Aorta (tissue), 5 donors: Measurements from ENCODE around the gene DMRT1. TPM values are rescaled to one million over a fixed set of nuclear protein-coding genes. Genes with fewer than 3 reads are reported as not detected.
"Not testable (repeated sequence)": the region's sequence is repeated elsewhere in the genome, so short reads cannot be mapped to it uniquely, and the experiment has no call there.

Experiments used
- ATAC-seq: fragments of 200-7000 bp; cut with Tn5 transposase; one replicate; pipeline ENCODE4 v1.9.1; 2022; ENCODE audit warnings: moderate library complexity; ENCODE audit not compliant: low FRiP score
- DNase-seq, 2 donors: peaks; one replicate each; pipeline ENCODE4 v3.0.0-alpha.2; 2020
- H3K27ac ChIP-seq, 2 donors: one replicate each; pipeline ENCODE4 v1.5.1; 2013; ENCODE audit warnings: low read length in 2 of 2, mild to moderate bottlenecking in 2 of 2, moderate library complexity in 2 of 2, control low read depth in 1 of 2, inconsistent platforms in 1 of 2, low read depth in 1 of 2
- H3K27me3 ChIP-seq, 2 donors: one replicate each; pipeline ENCODE4 v1.6.1; 2013; ENCODE audit warnings: control low read depth in 1 of 2, low read length in 1 of 2, mild to moderate bottlenecking in 1 of 2, moderate library complexity in 1 of 2; ENCODE audit not compliant: insufficient read depth in 2 of 2, control insufficient read depth in 1 of 2
- H3K36me3 ChIP-seq, 2 donors: one replicate each; pipeline ENCODE4 v1.6.1; 2013; ENCODE audit warnings: control low read depth in 1 of 2, low read length in 1 of 2, mild to moderate bottlenecking in 1 of 2; ENCODE audit not compliant: insufficient read depth in 2 of 2, control insufficient read depth in 1 of 2
- H3K4me1 ChIP-seq, 2 donors: one replicate each; pipeline ENCODE4 v1.6.1; 2013; ENCODE audit warnings: low read length in 2 of 2, control low read depth in 1 of 2, mild to moderate bottlenecking in 1 of 2, moderate library complexity in 1 of 2; ENCODE audit not compliant: insufficient read depth in 2 of 2, control insufficient read depth in 1 of 2
- H3K4me3 ChIP-seq, 2 donors: one replicate each; pipeline ENCODE4 v1.5.1; 2013; ENCODE audit warnings: low read length in 2 of 2, control low read depth in 1 of 2, mild to moderate bottlenecking in 1 of 2
- H3K9me3 ChIP-seq: one replicate; pipeline ENCODE4 v1.6.1; 2013; ENCODE audit warnings: mild to moderate bottlenecking, low read length; ENCODE audit not compliant: control insufficient read depth
- WGBS, 2 donors: extraction: QIAGEN DNeasy Blood & Tissue Kit; methylation state at CpG; one replicate each; pipeline ENCODE4 v1.1.7; 2013; 5-methylcytosine and 5-hydroxymethylcytosine counted together
- intact Hi-C, 2 donors: fragments of 100-400 bp; cut with DNase I; formaldehyde crosslinking; loops; one replicate each; pipeline versions ENCODE4 v1.14.2 to v1.15.0; 2022
- polyA plus RNA-seq, 2 donors: library from polyadenylated mRNA; stranded (reverse); fragments of 200-250 nt; gene quantifications; one replicate each; pipeline ENCODE4 v1.2.3, GENCODE V29; 2013
- total RNA-seq, 2 donors: library from RNA; stranded (reverse); fragmentation: NEBNext Ultra II Directional; extraction: Animal tissue kit (Norgen Biotek cat#: 25700); gene quantifications; one replicate each; pipeline ENCODE4 v1.2.1, GENCODE V29; 2021
- donor health status: healthy with polysubstance abuse.
- donor health status: Bipolar disorder and iron deficiency.
- donor health status: DM: no; HTN: no; CAD: no.
- donor health status: DM: no; HTN: no; CAD: no.
- donor health status: DM: yes; HTN: yes; CAD: no.

DMRT1 gene
- total and polyA plus RNA-seq, 4 donors = not detected

GRCh38 chr9:847505-847904, 6.0 kb downstream of the DMRT1 start:
- DNase-seq = no peak
- Histone ChIP-seq H3K4me3 (no peak overlapping the region), H3K36me3 (no peaks in the 10 kb centered on the region), H3K27ac (no peak overlapping the region), H3K9me3 (no peaks in the 10 kb centered on the region), H3K27me3 (peaks cover 0 to 2% of the 10 kb centered on the region in 2 donors), H3K4me1 (no peaks in the 10 kb centered on the region)
- 65 to 90% methylated on average over 6 of the region's 6 CpGs for WGBS, 2 donors
- intact Hi-C loops = no loop called here
- ATAC-seq = no peak

- Histone ChIP-seq H3K27me3 (no peaks in the 10 kb centered on the region), H3K9me3 (no peaks in the 10 kb centered on the region)
Observed at GRCh38 chr9:849431-849830, 7.9 kb downstream of the DMRT1 start.

GRCh38 chr9:852539-852938, 11.0 kb downstream of the DMRT1 start:
- H3K27me3 ChIP-seq = no peaks in the 10 kb centered on the region
- ATAC-seq (no peak), DNase-seq (no peak)
- H3K4me3 ChIP-seq = no peak overlapping the region
- WGBS, 2 donors = 58 to 66% methylated on average over 4 of the region's 4 CpGs
- H3K4me1 ChIP-seq = no peaks in the 10 kb centered on the region
- intact Hi-C loops = no loop called here
- no peaks in the 10 kb centered on the region for H3K9me3 ChIP-seq
- H3K36me3 ChIP-seq = no peaks in the 10 kb centered on the region
- H3K27ac ChIP-seq = no peak overlapping the region

More at GRCh38 chr9:849431-849830, 7.9 kb downstream of the DMRT1 start:
- Histone ChIP-seq H3K4me1 (no peaks in the 10 kb centered on the region), H3K27ac (no peak overlapping the region), H3K4me3 (no peak overlapping the region), H3K36me3 (no peaks in the 10 kb centered on the region)
- ATAC-seq (no peak), DNase-seq (no peak)
- WGBS, 2 donors = 75 to 91% methylated on average over 5 of the region's 5 CpGs
- intact Hi-C loops = no loop called here

- Histone ChIP-seq H3K4me3 (no peak overlapping the region), H3K4me1 (no peaks in the 10 kb centered on the region), H3K27ac (no peak overlapping the region), H3K27me3 (no peaks in the 10 kb centered on the region), H3K36me3 (no peaks in the 10 kb centered on the region), H3K9me3 (peaks cover 2% of the 10 kb centered on the region)
- intact Hi-C loops = no loop called here
- 64 to 72% methylated on average over 6 of the region's 6 CpGs for WGBS, 2 donors
- no peak for DNase-seq
- ATAC-seq = no peak
Observed at GRCh38 chr9:859251-859650, 17.8 kb downstream of the DMRT1 start.

- Histone ChIP-seq H3K4me1 (no peaks in the 10 kb centered on the region), H3K27ac (no peak overlapping the region), H3K27me3 (no peaks in the 10 kb centered on the region), H3K4me3 (no peak overlapping the region), H3K36me3 (no peaks in the 10 kb centered on the region), H3K9me3 (peaks cover 2% of the 10 kb centered on the region)
- ATAC-seq (no peak), DNase-seq (no peak)
- 73 to 84% methylated on average over 3 of the region's 4 CpGs for WGBS, 2 donors
- intact Hi-C loops = no loop called here
Observed at GRCh38 chr9:860706-861105, 19.2 kb downstream of the DMRT1 start.

- WGBS, 2 donors = 92 to 94% methylated on average over 15 to 29 of the region's 30 CpGs
- ATAC-seq, intact Hi-C loops, H3K27me3 ChIP-seq, H3K27ac ChIP-seq, H3K36me3 ChIP-seq, DNase-seq, H3K9me3 ChIP-seq, H3K4me1 ChIP-seq, H3K4me3 ChIP-seq: not testable (repeated sequence)
Observed at GRCh38 chr9:861525-861924, 20.0 kb downstream of the DMRT1 start.

GRCh38 chr9:875119-875962, 33.8 kb downstream of the DMRT1 start:
- H3K27me3 ChIP-seq = no peaks in the 10 kb centered on the region
- H3K9me3 ChIP-seq = no peaks in the 10 kb centered on the region
- WGBS, 2 donors = 76 to 81% methylated on average over 10 of the region's 10 CpGs
- no peaks in the 10 kb centered on the region for H3K36me3 ChIP-seq
- ATAC-seq (no peak), DNase-seq (no peak)
- no peaks in the 10 kb centered on the region for H3K4me1 ChIP-seq
- intact Hi-C loops = no loop called here
- H3K4me3 ChIP-seq = no peak overlapping the region
- H3K27ac ChIP-seq = no peak overlapping the region

- DNase-seq (no peak), ATAC-seq (no peak)
- H3K36me3 ChIP-seq = no peaks in the 10 kb centered on the region
- WGBS, 2 donors = 92 to 93% methylated on average over 4 of the region's 4 CpGs
- H3K27me3 ChIP-seq = no peaks in the 10 kb centered on the region
- H3K4me1 ChIP-seq = no peaks in the 10 kb centered on the region
- no peak overlapping the region for H3K4me3 ChIP-seq
- intact Hi-C loops = no loop called here
- no peaks in the 10 kb centered on the region for H3K9me3 ChIP-seq
- H3K27ac ChIP-seq = no peak overlapping the region
Observed at GRCh38 chr9:876425-876824, 34.9 kb downstream of the DMRT1 start.

- ATAC-seq (no peak), DNase-seq (no peak)
- Histone ChIP-seq H3K27me3 (peaks cover 0 to 1% of the 10 kb centered on the region in 2 donors), H3K4me1 (no peaks in the 10 kb centered on the region), H3K36me3 (no peaks in the 10 kb centered on the region), H3K9me3 (no peaks in the 10 kb centered on the region), H3K27ac (no peak overlapping the region), H3K4me3 (no peak overlapping the region)
- WGBS, 2 donors = 66% methylated on average over 5 of the region's 5 CpGs
- intact Hi-C loops = no loop called here
Observed at GRCh38 chr9:878239-878638, 36.7 kb downstream of the DMRT1 start.
